SU-DHL-6 (cell line): ENCODE results near the gene HOMER2.

Experiments used
- CTCF ChIP-seq: fragments of 200-600 bp; sonication (generic); IDR thresholded peaks from one replicate; pipeline ENCODE4 v1.5.1; 2017; ENCODE audit warnings: antibody characterized with exemption, mild to moderate bottlenecking, low read length, moderate library complexity; ENCODE audit not compliant: insufficient read depth, poor library complexity, severe bottlenecking
- EZH2phosphoT487 ChIP-seq: fragments of 200-600 bp; sonication (generic), shearing (Covaris generic); conservative IDR thresholded peaks from 2 replicates; pipeline ENCODE4 v1.6.1; 2018; ENCODE audit warnings: mild to moderate bottlenecking, antibody characterized with exemption, low read length, moderate library complexity, mixed read lengths

GRCh38 chr15:82979726-82980125 is 27.2 kb upstream of the HOMER2 start:
- TF ChIP-seq CTCF (no peak), EZH2phosphoT487 (no peak)
